ENCODE measurements around the gene FAM53A. TPM values are rescaled to one million over a fixed set of nuclear protein-coding genes. Genes with fewer than 3 reads are reported as not detected.

The FAM53A gene
- total and polyA plus RNA-seq, 2 of the 13 experiments (the other 11 are each of a cell fraction or from before 2014, with no cell fraction given), result 0.48 to 1.1 TPM

- TF ChIP-seq AFF4 (CRISPR knock-in tag; IDR thresholded peaks at IDR 0.05) (no peak), MED1 (CRISPR knock-in tag; IDR thresholded peaks at IDR 0.05) (peak; percentile 37; the same call in 1 of the 2 replicates), SCMH1 (CRISPR knock-in tag; IDR thresholded peaks at IDR 0.05; ENCODE audit: borderline replicate concordance) (no peak), ZNF543 (CRISPR knock-in tag; IDR thresholded peaks at IDR 0.05) (0 out of 2 replicates have a peak, but pooled peaks have one; percentile 67), NR2F2 (IDR thresholded peaks at IDR 0.05; ENCODE audit: borderline replicate concordance, low read depth) (no peak), POGZ (CRISPR knock-in tag; IDR thresholded peaks at IDR 0.05) (no peak), GATAD1 (CRISPR knock-in tag; IDR thresholded peaks at IDR 0.05) (no peak), LBX2 (CRISPR knock-in tag; IDR thresholded peaks at IDR 0.05; ENCODE audit: borderline replicate concordance) (no peak; the same call in 1 of the 2 replicates), SMC3 (IDR thresholded peaks at IDR 0.05; ENCODE audit: low read length) (no peak), ZNF703 (CRISPR knock-in tag; IDR thresholded peaks at IDR 0.05; ENCODE audit: borderline replicate concordance) (no peak), ZNF569 (CRISPR knock-in tag; IDR thresholded peaks at IDR 0.05; ENCODE audit: borderline replicate concordance) (no peak), ZNF776 (CRISPR knock-in tag; IDR thresholded peaks at IDR 0.05) (peak; percentile 50; the same call in 1 of the 2 replicates)
Observed at GRCh38 chr4:1720163-1720983, 36.3 kb upstream of the FAM53A start (continued).

All from HepG2 (cell line).